LNCAP (cell line): Measurements from ENCODE around the gene SLC39A11.

Experiments used
- TF ChIP-seq, protein P1 (sequence below): fragments of 450-650 bp; IDR thresholded peaks from 2 replicates; pipeline ENCODE4 v1.5.1; 2017; ENCODE audit warnings: mild to moderate bottlenecking

Gene SLC39A11

DNA sequence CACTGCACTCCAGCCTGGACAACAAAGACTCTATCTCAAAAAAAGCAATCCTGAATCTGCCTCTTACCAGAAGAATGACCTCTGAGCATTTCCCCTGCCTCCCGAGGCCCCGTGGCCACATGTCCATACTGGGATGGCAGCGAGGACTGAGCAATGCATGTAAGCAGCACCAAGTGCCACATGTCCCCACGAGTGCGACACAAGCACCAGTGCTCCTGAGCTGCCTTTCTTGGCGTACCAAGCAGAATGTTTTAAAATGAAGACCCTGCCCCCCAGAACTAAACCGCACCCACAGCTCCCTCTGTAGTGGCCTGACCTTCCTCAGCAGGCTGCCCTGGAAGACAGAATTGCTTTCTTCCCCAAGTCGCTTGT lies 373.3 kb downstream of the SLC39A11 start:
- TF ChIP-seq, protein P1, sequence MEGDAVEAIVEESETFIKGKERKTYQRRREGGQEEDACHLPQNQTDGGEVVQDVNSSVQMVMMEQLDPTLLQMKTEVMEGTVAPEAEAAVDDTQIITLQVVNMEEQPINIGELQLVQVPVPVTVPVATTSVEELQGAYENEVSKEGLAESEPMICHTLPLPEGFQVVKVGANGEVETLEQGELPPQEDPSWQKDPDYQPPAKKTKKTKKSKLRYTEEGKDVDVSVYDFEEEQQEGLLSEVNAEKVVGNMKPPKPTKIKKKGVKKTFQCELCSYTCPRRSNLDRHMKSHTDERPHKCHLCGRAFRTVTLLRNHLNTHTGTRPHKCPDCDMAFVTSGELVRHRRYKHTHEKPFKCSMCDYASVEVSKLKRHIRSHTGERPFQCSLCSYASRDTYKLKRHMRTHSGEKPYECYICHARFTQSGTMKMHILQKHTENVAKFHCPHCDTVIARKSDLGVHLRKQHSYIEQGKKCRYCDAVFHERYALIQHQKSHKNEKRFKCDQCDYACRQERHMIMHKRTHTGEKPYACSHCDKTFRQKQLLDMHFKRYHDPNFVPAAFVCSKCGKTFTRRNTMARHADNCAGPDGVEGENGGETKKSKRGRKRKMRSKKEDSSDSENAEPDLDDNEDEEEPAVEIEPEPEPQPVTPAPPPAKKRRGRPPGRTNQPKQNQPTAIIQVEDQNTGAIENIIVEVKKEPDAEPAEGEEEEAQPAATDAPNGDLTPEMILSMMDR, result no peak

DNA sequence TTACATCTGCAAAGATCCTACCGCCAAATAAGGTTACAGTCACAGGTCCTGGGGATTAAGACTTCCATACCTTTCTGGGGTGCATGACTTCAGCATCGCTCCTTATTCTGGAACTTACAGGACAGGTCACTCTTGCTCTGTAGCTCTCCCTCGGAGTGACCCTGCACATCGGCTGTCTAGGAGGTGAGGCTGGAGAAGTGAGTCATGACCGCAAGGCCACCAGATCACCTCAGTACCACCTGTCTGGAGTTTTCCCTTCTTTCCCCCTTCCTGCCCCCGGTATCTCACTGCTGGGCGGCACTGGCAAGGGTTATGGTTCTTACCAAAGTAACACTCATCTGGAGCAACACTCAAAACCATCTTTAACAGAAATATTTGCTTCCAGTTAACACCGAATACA lies 374.8 kb downstream of the SLC39A11 start:
- TF ChIP-seq, protein P1, result no peak

DNA sequence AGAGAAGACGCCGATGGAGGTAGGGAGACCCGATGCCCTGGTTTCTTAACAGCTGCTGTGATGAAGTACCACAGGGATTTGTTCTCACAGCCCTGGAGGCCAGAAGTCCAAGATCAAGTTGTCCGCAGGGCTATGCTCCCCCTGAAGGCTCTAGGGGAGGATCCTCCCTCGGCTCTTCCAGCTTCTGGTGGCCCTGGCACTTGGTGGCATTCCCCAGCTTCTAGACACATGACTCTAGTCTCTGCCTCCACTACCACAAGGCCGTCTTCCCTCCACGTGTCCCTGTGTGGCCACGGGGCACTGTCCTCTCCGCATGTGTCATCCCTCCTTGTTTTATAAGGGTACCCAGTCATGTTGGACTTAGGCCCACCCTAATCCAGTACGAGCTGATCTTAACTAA lies 375.2 kb downstream of the SLC39A11 start:
- TF ChIP-seq, protein P1, result no peak

DNA sequence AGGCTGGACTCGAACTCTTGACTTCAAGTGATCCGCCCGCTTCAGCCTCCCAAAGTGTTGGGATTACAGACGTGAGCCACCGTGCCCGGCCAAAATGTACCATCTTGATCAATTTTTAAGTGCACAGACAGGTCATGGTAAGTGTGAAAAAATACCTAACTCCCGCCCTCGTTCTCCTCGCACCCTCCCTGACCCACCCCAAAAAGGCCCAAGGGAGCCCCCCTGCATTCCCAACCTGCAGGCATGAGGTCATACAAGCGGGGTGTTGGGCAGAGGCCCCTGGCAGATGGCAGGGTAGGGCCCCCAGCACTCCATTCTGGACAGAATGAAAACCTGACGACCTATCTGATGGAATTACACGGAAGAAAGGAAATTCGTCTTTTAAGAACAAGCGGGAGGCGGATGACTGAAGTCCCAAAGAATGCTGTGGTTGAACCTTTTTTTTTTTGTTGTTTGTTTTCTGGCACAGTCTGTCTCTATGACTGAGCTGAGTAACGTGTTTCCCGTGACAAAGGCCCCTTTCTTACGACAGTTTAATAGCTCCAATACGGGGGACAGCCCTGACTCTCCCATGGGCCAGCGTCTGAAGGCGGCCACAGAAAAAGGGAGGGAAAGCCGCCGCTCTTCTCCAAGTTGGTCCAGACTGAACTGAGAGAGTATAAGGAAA lies 376.4 kb downstream of the SLC39A11 start:
- TF ChIP-seq, protein P1, result no peak

DNA sequence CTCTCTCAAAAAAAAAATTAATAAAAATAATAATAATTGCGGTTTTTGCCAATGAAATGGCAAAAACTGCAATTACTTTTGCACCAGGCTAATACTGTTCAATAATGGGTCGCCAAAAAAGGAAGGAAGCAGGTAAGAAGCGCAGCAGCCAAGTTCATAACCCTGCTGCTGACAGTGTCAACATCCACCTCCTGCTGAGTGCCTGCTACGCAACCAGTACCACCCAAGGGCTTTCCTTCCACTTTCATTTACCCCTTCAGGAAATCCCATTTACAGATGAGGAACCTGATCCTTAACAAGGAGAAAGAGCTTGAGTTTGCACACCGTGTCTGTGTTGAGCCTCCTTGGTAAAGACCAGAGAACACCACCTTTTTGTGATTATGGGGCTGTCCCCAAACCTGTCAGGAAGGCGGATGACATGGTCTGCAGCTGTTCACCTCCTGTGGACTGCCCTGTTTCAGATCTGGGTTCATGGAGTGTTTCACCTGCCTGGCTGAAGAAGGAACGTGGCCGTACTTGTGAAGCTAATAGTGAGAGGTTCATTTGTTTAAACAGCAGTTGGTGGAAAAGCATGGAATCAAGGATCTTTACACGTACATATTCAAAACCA lies 378.0 kb downstream of the SLC39A11 start:
- TF ChIP-seq, protein P1, result no peak

DNA sequence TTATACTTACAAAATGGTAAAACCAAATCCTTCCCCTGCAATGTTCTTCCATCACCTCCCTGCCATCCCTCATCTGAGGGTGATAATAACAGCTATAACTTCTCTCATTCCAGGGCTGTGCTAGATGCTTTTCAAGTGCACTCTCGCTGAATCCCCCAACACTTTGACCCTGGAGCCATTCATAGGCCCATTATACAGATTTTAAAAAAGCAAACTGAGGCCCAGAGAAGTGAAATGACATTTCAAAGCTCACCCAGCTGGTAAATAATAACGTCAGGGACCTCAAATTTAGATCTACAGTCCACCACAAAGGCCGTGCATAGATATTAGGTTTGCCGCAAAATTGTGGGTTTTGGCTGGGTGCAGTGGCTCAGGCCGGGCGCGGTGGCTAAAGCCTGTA lies 378.8 kb downstream of the SLC39A11 start:
- TF ChIP-seq, protein P1, result no peak

DNA sequence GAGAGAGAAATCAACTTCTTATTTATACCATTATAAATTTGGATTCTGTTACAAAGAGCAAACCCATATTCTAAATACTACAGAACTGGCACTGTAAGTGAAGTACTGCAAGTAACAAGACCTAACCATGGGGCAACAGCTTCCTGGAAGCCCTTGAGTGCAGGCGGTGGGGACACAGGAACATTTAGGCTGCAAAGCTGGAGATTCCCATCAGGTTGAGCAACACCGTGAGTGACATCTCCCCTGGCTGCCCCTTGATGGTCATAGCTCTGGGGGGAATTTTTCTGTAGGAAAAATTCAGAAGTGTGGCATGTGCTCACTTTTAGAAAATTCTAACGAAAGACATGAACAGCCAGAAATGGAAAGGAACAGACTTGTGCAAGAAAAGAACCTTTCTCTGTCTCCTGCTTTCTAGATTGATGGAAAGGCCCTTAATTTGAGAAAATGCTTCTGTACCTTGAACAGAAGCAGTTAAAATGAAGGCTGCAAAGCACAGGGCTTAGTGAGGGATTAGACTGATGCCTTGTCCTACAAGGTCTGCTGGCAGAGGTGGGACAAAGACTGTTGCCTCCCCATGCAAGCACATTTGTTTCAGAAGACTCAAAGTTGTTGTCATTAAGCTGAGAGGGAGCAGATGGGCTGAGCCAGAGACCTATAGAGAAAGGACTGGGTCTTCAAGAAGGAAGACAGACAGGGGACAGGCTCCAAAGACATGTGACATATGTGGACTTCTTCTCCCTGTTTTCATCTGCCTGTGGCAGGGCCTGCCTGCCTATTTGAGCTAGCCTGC lies 380.8 kb downstream of the SLC39A11 start:
- TF ChIP-seq, protein P1, result no peak
